GM20000 (cell line): ENCODE data around the gene PPM1F.
"Not testable (repeated sequence)": the region's sequence is repeated elsewhere in the genome, so short reads cannot be mapped to it uniquely, and the experiment has no call there.

Source experiments
- DNase-seq: peaks from one replicate; pipeline ENCODE4 v3.0.0; 2012; ENCODE audit warnings: low spot score
- CTCF ChIP-seq: IDR thresholded peaks from 2 replicates; pipeline ENCODE4 v1.5.1; 2012; ENCODE audit warnings: mild to moderate bottlenecking, control low read depth; ENCODE audit errors: extremely low read depth, missing control alignments

The PPM1F gene

GRCh38 chr22:21940521-21940920, 12.1 kb downstream of the PPM1F start:
- no peak for TF ChIP-seq CTCF
- DNase-seq, result no peak

GRCh38 chr22:21939935-21940334, 12.7 kb downstream of the PPM1F start:
- DNase-seq, result not testable (repeated sequence)

GRCh38 chr22:21939461-21939913, 13.2 kb downstream of the PPM1F start:
- TF ChIP-seq CTCF, result no peak
- DNase-seq, result no peak

GRCh38 chr22:21938906-21939305, 13.7 kb downstream of the PPM1F start:
- no peak for TF ChIP-seq CTCF
- DNase-seq, result no peak

GRCh38 chr22:21938071-21938822, 14.4 kb downstream of the PPM1F start:
- peak; percentile 98 for TF ChIP-seq CTCF
- DNase-seq, result peak; percentile 93

GRCh38 chr22:21937821-21938070, 14.9 kb downstream of the PPM1F start:
- no peak for TF ChIP-seq CTCF
- DNase-seq, result no peak

GRCh38 chr22:21937041-21937820, 15.4 kb downstream of the PPM1F start:
- TF ChIP-seq CTCF, result no peak

GRCh38 chr22:21936151-21936775, 16.4 kb downstream of the PPM1F start:
- no peak for DNase-seq
- no peak for TF ChIP-seq CTCF

More at GRCh38 chr22:21937041-21937820, 15.4 kb downstream of the PPM1F start:
- no peak for DNase-seq
